GM12865 (cell line): Measurements from ENCODE around the gene MOBP.

Experiments used
- DNase-seq: peaks from one replicate; pipeline ENCODE4 v3.0.0; 2010; ENCODE audit warnings: low read depth
- H3K4me3 ChIP-seq: 2 replicates; pipeline ENCODE4 v1.5.1; 2011; ENCODE audit warnings: mild to moderate bottlenecking, low read depth, low read length, control low read depth
- CTCF ChIP-seq: IDR thresholded peaks from 2 replicates; pipeline ENCODE4 v1.5.1; 2011; ENCODE audit warnings: low read length, control low read depth, low read depth, inconsistent platforms; ENCODE audit not compliant: insufficient read depth; ENCODE audit errors: missing control alignments

MOBP gene

DNA sequence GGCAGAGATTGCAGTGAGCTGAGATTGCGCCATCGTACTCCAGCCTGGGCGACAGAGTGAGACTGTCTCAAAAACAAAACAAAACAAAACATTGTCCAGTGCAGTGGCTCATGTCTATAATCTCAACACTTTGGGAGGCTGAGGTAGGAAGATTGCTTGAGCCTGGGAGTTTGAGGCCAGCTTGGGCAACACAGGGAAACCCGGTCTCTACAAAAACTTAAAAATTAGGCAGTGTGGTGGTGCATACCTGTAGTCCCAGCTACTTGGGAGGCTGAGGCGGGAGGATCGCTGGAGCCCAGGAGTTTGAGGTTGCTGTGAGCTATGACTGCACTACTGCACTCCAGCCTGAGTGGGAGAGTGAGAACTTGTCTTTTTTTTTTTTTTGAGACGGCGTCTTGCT lies 27.2 kb upstream of the MOBP start:
- no peak for TF ChIP-seq CTCF
- DNase-seq: no peak
- no peak overlapping the region for H3K4me3 ChIP-seq

DNA sequence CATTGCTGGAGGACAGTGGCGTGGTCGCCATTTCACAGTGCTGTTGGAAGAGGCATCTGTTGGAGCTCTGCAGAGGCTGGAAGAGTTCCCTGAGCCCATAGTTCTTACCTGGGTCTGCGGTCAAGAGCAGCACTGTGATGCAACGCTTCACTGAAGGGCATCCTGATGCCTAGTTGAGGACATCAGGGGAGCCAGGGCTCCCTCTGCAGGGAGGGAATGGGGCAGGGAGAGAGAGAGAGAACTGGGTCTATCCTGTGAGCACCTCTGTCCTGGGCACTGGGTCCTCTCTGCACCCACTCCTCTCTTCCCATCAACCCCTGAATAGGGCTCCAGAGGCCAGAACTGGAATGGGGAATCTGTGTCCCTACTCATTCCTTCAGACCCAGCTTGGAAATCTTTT lies 23.9 kb upstream of the MOBP start:
- peak; percentile 7 for DNase-seq
- TF ChIP-seq CTCF: peak; percentile 14
- H3K4me3 ChIP-seq: no peak overlapping the region

GRCh38 chr3:39445927-39446326 lies 21.6 kb upstream of the MOBP start:
- no peak for DNase-seq
- H3K4me3 ChIP-seq: no peak overlapping the region
- no peak for TF ChIP-seq CTCF

GRCh38 chr3:39446444-39446843 lies 21.0 kb upstream of the MOBP start:
- no peak for DNase-seq
- TF ChIP-seq CTCF: no peak
- H3K4me3 ChIP-seq: no peak overlapping the region

DNA sequence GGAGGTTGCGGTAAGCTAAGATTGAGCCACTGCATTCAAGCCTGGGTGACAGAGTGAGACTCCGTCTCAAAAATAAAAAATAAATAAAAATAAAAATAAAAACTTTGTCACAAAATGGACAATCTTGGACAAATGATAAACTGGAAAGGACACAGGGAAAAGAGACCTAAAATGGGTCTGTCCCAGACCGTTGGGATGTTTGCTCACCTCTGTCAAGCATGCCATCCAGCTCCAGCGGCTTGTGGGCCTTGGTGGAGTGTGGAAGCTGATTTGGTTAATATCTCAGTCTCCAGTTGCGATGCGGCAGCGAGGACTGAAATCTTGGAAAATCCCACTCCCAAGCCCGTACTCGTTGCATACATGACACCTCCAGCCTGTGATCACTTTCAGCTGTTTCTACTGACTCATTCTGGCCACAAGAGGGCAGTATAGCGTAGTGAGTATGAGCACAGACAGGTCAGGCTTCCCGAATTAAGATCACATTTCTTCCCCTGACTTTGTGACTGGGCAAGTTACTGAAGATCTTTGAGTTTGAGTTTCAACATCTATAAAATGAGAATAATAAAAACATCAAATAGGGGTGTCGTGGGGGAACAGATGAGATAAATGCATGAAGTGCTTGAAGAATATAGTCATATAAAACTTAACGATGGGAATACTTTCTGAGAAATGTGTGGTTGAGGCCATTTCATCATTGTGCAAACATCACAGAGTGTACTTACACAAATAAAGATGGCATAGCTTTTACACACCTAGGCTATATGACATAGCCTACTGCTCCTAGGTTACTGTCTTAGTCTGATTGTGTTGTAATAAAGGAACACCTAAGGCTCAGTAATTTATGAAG lies 19.6 kb upstream of the MOBP start:
- TF ChIP-seq CTCF: peak; percentile 85
- no peak overlapping the region for H3K4me3 ChIP-seq
- peak; percentile 79 for DNase-seq

- H3K4me3 ChIP-seq: no peak overlapping the region
- no peak for TF ChIP-seq CTCF
- DNase-seq: no peak
Measured at GRCh38 chr3:39448506-39449233, 18.8 kb upstream of the MOBP start.
